OCI-LY7 (cell line): ENCODE data around the gene BAIAP2.

ENCODE experiments used
- EZH2phosphoT487 ChIP-seq: fragments of 200-600 bp; sonication (generic); IDR thresholded peaks from 2 replicates; pipeline ENCODE4 v1.6.1; 2018; ENCODE audit warnings: low read depth, borderline replicate concordance, mild to moderate bottlenecking, mixed run types, antibody characterized with exemption, low read length, moderate library complexity, mixed read lengths
- TF ChIP-seq, protein P1 (sequence below): fragments of 200-600 bp; sonication (generic); conservative IDR thresholded peaks from 2 replicates; pipeline ENCODE4 v1.5.1; 2014; ENCODE audit warnings: mild to moderate bottlenecking, antibody characterized with exemption, low read length, moderate library complexity, mixed read lengths

DNA sequence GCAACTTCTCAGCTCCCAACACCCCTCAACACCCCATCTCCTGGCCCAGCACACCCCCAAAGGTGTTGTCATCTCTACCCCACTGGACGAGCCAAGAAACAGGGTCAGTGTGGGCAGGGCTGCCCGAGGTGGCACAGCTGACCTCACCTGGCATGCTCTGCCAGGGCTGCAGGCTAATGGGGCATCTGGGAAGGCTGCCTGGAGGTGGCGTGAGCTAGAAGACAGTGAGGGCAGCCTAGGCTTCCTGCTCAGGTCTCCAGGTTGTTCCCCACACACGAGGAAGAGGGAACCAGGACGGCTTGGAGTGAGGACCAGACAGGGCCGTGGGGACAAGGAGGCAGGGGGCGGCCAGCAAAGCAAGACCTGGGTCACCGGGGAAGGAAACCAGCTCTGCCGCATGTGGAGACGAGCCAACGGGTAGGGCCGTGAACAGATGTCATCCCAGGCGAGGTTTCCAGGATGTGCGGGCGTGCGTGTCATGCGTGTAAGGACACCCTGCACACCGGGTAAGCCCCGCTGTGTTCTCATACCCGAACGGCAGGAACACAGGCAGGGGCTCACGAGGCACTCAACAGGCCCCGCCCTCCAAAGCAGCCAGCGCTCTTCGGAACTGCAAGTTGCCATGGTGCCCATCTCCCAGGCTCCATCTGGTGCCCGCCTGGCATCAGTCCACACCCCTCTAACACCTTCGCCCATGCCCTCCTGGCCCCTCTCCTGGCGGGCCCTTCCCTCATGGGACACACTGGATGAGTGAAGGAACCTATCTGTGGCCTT is 100.7 kb downstream of the BAIAP2 start:
- TF ChIP-seq, protein P1, sequence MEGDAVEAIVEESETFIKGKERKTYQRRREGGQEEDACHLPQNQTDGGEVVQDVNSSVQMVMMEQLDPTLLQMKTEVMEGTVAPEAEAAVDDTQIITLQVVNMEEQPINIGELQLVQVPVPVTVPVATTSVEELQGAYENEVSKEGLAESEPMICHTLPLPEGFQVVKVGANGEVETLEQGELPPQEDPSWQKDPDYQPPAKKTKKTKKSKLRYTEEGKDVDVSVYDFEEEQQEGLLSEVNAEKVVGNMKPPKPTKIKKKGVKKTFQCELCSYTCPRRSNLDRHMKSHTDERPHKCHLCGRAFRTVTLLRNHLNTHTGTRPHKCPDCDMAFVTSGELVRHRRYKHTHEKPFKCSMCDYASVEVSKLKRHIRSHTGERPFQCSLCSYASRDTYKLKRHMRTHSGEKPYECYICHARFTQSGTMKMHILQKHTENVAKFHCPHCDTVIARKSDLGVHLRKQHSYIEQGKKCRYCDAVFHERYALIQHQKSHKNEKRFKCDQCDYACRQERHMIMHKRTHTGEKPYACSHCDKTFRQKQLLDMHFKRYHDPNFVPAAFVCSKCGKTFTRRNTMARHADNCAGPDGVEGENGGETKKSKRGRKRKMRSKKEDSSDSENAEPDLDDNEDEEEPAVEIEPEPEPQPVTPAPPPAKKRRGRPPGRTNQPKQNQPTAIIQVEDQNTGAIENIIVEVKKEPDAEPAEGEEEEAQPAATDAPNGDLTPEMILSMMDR: no peak
- TF ChIP-seq EZH2phosphoT487: no peak
